Caco-2 (cell line): Measurements from ENCODE around the gene SAG. TPM values are rescaled to one million over a fixed set of nuclear protein-coding genes. Genes with fewer than 3 reads are reported as not detected.

Experiments used
- BruUV-seq: library from RNA; stranded (reverse); fragments of 400-500 nt; replicated peaks from 2 replicates; lab custom pipeline; 2021; lab: Mats Ljungman, UMichigan
- CTCF ChIA-PET: fragments of 300-600 bp; sonication (Branson Sonifier 250); formaldehyde crosslinking; loops from one replicate; lab custom pipeline; 2022; ENCODE audit warnings: antibody characterized with exemption; lab: Charles Lee
- POLR2A ChIA-PET: fragments of 300-600 bp; sonication (Branson Sonifier 250); formaldehyde crosslinking; loops from one replicate; lab custom pipeline; 2022; ENCODE audit warnings: antibody characterized with exemption; lab: Charles Lee
- DNase-seq, 2 experiments: peaks; one replicate each; pipeline versions ENCODE4 v3.0.0 to v3.0.0-alpha.2; 2020 to 2022
- H3K27me3 ChIP-seq: replicated peaks from 2 replicates; pipeline ENCODE4 v1.6.0; 2011; ENCODE audit warnings: low read length; ENCODE audit not compliant: control insufficient read depth, insufficient read depth
- H3K36me3 ChIP-seq: 2 replicates; pipeline ENCODE4 v1.5.1; 2011; ENCODE audit warnings: low read length; ENCODE audit not compliant: control insufficient read depth, insufficient read depth
- H3K4me1 ChIP-seq: fragments of 250-450 bp; sonication (Bioruptor Pico); 2 replicates; pipeline ENCODE4 v1.5.1; 2020; ENCODE audit warnings: mild to moderate bottlenecking
- H3K4me3 ChIP-seq: 2 replicates; pipeline ENCODE4 v1.5.1; 2011; ENCODE audit warnings: low read depth, mild to moderate bottlenecking, control low read depth, low read length
- H3K9me3 ChIP-seq: fragments of 250-450 bp; sonication (Bioruptor Pico); 2 replicates; pipeline ENCODE4 v1.5.1; 2020; ENCODE audit warnings: mild to moderate bottlenecking, moderate library complexity
- H3K27ac Mint-ChIP-seq: one replicate; pipeline ENCODE4 v1.8.0; 2022; ENCODE audit warnings: mixed read lengths; ENCODE audit not compliant: unreplicated experiment
- H3K27me3 Mint-ChIP-seq: one replicate; pipeline ENCODE4 v1.8.0; 2022; ENCODE audit warnings: mixed read lengths; ENCODE audit not compliant: insufficient read depth, unreplicated experiment
- H3K36me3 Mint-ChIP-seq: one replicate; pipeline ENCODE4 v1.8.0; 2022; ENCODE audit warnings: mild to moderate bottlenecking, mixed read lengths; ENCODE audit not compliant: insufficient read depth, unreplicated experiment
- H3K4me1 Mint-ChIP-seq: one replicate; pipeline ENCODE4 v1.8.0; 2022; ENCODE audit warnings: low read depth, mixed read lengths; ENCODE audit not compliant: unreplicated experiment
- H3K4me3 Mint-ChIP-seq: one replicate; pipeline ENCODE4 v1.8.0; 2022; ENCODE audit warnings: mild to moderate bottlenecking, moderate library complexity, mixed read lengths; ENCODE audit not compliant: unreplicated experiment
- H3K9me3 Mint-ChIP-seq: one replicate; pipeline ENCODE4 v1.8.0; 2022; ENCODE audit warnings: mixed read lengths; ENCODE audit not compliant: unreplicated experiment
- intact Hi-C: fragments of 100-400 bp; cut with micrococcal nuclease; formaldehyde crosslinking; loops from one replicate; pipeline ENCODE4 v1.10.0; 2022; ENCODE audit not compliant: unreplicated experiment
- total RNA-seq: library from RNA; stranded (reverse); gene quantifications from 2 replicates; pipeline ENCODE4 v1.2.3, GENCODE V29; 2022
- TF ChIP-seq, protein P1 (sequence below), 2 experiments: fragments of 200-600 bp in 1 of 2; IDR thresholded peaks; 1 replicate in 1 of 2; 2 replicates in 1 of 2; pipeline versions ENCODE4 v1.5.1 to v1.8.0; 2011 to 2022; ENCODE audit warnings: antibody characterized with exemption in 1 of 2, control low read depth in 1 of 2, inconsistent platforms in 1 of 2, low read depth in 1 of 2, low read length in 1 of 2, mild to moderate bottlenecking in 1 of 2, moderate library complexity in 1 of 2; ENCODE audit not compliant: insufficient read depth in 1 of 2, severe bottlenecking in 1 of 2, unreplicated experiment in 1 of 2

The SAG gene
- total RNA-seq, 1 experiment from 2014 or later = not detected

DNA sequence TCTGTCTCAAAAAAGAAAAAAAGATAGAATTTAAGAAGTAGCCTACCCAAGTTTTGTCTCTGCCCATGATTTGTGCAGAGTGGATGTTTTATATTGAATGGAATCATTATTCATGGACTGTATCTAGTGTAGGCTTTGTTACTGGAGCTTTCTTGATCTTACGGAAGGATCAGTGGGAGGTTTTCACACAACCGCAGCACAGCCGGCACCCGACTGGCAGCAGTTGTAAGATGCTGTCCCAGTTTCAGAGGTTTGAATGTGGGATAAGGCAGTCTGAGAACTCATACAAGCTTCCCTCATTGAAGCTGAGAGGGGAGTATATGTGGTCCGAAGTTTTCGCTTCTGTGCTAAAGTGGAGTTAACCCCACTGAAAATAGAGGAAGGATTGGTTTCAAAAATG is 19.7 kb upstream of the SAG start:
- no peak overlapping the region for H3K4me3 Mint-ChIP-seq
- POLR2A ChIA-PET = no interaction called here
- H3K27me3 ChIP-seq = no peaks in the 10 kb centered on the region
- H3K36me3 ChIP-seq = no peaks in the 10 kb centered on the region
- H3K36me3 Mint-ChIP-seq = peaks cover 64% of the 10 kb centered on the region
- no peaks in the 10 kb centered on the region for H3K4me1 Mint-ChIP-seq
- no TSS peak for BruUV-seq
- intact Hi-C loops = no loop called here
- H3K9me3 ChIP-seq = no peaks in the 10 kb centered on the region
- H3K27me3 Mint-ChIP-seq = no peaks in the 10 kb centered on the region
- no peak overlapping the region for H3K4me3 ChIP-seq
- DNase-seq = no peak
- TF ChIP-seq, protein P1, sequence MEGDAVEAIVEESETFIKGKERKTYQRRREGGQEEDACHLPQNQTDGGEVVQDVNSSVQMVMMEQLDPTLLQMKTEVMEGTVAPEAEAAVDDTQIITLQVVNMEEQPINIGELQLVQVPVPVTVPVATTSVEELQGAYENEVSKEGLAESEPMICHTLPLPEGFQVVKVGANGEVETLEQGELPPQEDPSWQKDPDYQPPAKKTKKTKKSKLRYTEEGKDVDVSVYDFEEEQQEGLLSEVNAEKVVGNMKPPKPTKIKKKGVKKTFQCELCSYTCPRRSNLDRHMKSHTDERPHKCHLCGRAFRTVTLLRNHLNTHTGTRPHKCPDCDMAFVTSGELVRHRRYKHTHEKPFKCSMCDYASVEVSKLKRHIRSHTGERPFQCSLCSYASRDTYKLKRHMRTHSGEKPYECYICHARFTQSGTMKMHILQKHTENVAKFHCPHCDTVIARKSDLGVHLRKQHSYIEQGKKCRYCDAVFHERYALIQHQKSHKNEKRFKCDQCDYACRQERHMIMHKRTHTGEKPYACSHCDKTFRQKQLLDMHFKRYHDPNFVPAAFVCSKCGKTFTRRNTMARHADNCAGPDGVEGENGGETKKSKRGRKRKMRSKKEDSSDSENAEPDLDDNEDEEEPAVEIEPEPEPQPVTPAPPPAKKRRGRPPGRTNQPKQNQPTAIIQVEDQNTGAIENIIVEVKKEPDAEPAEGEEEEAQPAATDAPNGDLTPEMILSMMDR (IDR thresholded peaks at IDR 0.05; ENCODE audit: insufficient read depth in 1 of 2, low read depth in 1 of 2, low read length in 1 of 2, severe bottlenecking in 1 of 2, unreplicated experiment in 1 of 2) = no peak
- H3K27ac Mint-ChIP-seq = no peak overlapping the region
- no peaks in the 10 kb centered on the region for H3K9me3 Mint-ChIP-seq
- H3K4me1 ChIP-seq = no peaks in the 10 kb centered on the region
- CTCF ChIA-PET = no interaction called here

DNA sequence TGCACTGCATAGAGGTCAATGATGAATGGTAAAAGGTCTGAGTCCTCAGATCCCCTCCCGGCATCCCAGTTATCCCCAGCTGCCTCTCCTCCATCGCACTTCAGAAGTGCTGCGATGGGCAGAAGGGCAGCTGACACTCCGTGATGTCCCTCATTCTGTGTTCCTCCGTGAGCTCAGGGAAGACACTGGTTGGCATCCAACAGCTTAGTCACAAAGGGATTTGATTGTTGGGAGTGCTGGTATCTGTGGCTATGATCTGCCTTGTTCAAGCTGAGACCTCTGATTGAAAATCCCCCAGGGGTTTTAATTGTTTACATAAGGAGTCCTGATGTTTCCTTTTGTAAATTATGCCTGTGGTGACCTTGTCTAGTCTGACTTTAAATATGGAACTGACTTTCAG is 19.0 kb upstream of the SAG start:
- Mint-ChIP-seq H3K9me3 (no peaks in the 10 kb centered on the region), H3K27me3 (no peaks in the 10 kb centered on the region), H3K4me3 (no peak overlapping the region), H3K4me1 (no peaks in the 10 kb centered on the region), H3K36me3 (peaks cover 59% of the 10 kb centered on the region), H3K27ac (no peak overlapping the region)
- CTCF ChIA-PET = no interaction called here
- DNase-seq = no peak
- TF ChIP-seq, protein P1 (IDR thresholded peaks at IDR 0.05; ENCODE audit: insufficient read depth in 1 of 2, low read depth in 1 of 2, low read length in 1 of 2, severe bottlenecking in 1 of 2, unreplicated experiment in 1 of 2) = no peak
- POLR2A ChIA-PET = no interaction called here
- no peaks in the 10 kb centered on the region for H3K4me1 ChIP-seq
- H3K27me3 ChIP-seq = no peaks in the 10 kb centered on the region
- no peak overlapping the region for H3K4me3 ChIP-seq
- BruUV-seq = no TSS peak
- H3K36me3 ChIP-seq = no peaks in the 10 kb centered on the region
- intact Hi-C loops = no loop called here
- H3K9me3 ChIP-seq = no peaks in the 10 kb centered on the region

DNA sequence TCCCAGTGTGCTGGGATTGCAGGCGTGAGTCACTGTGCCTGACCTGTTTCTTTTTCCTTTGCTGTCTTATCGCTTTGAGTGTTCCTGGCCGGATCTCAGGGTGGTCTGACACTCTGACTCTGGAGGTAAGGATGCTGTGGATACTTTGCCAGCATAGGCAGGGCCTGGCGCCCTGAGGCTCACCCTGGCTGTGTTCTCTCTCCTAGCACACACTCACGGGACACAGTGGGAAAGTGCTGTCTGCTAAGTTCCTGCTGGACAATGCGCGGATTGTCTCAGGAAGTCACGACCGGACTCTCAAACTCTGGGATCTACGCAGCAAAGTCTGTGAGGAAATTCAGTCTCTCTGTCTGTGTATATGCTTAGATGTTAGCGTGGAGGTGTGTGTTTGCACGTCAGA is 18.0 kb upstream of the SAG start:
- no peak for DNase-seq
- no peaks in the 10 kb centered on the region for H3K9me3 ChIP-seq
- H3K4me1 ChIP-seq = no peaks in the 10 kb centered on the region
- BruUV-seq = no TSS peak
- no peaks in the 10 kb centered on the region for H3K27me3 Mint-ChIP-seq
- TF ChIP-seq, protein P1 (IDR thresholded peaks at IDR 0.05; ENCODE audit: insufficient read depth in 1 of 2, low read depth in 1 of 2, low read length in 1 of 2, severe bottlenecking in 1 of 2, unreplicated experiment in 1 of 2) = no peak
- peaks cover 59% of the 10 kb centered on the region for H3K36me3 Mint-ChIP-seq
- no peak overlapping the region for H3K4me3 ChIP-seq
- intact Hi-C loops = no loop called here
- H3K27ac Mint-ChIP-seq = no peak overlapping the region
- POLR2A ChIA-PET = no interaction called here
- no peaks in the 10 kb centered on the region for H3K4me1 Mint-ChIP-seq
- no peaks in the 10 kb centered on the region for H3K27me3 ChIP-seq
- no peaks in the 10 kb centered on the region for H3K36me3 ChIP-seq
- H3K4me3 Mint-ChIP-seq = no peak overlapping the region
- H3K9me3 Mint-ChIP-seq = no peaks in the 10 kb centered on the region
- CTCF ChIA-PET = no interaction called here
